Measurements from ENCODE around the gene POSTN.

POSTN gene

DNA sequence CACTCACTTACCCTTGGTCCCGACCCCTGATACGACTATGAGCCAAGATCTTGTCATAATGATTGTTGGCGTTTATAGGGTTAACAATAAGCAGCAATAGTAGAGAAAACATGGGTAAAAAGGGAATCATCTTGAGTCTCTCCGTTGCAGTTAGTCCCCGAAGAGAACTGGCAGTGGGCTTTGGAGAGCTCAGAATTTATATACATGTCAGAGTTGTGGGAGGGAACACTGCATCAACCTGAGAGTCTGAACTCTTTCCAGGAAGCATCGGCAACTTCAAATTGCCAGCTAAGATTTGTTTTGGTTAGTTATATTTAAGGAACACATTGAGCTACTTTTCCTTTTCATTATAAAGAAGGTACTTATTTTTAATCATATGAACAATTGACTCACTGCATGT lies at the start of gene POSTN:
TSS of gene POSTN (minus strand) at position 172 of the 400 bp plus-strand sequence. CDS start at position 130, 42 bp downstream.
- H3K9me3 Mint-ChIP-seq, result no peaks in the 10 kb centered on the region
- H3K4me3 Mint-ChIP-seq, result no peak within 1 kb of the TSS
- no peaks in the 10 kb centered on the region for H3K27me3 Mint-ChIP-seq (ENCODE audit: low read depth)
- no peak within 1 kb of the TSS for H3K27ac Mint-ChIP-seq
- no peaks in the 10 kb centered on the region for H3K4me1 Mint-ChIP-seq (ENCODE audit: low read depth)
- no peaks in the 10 kb centered on the region for H3K36me3 Mint-ChIP-seq (ENCODE audit: low read depth)

DNA sequence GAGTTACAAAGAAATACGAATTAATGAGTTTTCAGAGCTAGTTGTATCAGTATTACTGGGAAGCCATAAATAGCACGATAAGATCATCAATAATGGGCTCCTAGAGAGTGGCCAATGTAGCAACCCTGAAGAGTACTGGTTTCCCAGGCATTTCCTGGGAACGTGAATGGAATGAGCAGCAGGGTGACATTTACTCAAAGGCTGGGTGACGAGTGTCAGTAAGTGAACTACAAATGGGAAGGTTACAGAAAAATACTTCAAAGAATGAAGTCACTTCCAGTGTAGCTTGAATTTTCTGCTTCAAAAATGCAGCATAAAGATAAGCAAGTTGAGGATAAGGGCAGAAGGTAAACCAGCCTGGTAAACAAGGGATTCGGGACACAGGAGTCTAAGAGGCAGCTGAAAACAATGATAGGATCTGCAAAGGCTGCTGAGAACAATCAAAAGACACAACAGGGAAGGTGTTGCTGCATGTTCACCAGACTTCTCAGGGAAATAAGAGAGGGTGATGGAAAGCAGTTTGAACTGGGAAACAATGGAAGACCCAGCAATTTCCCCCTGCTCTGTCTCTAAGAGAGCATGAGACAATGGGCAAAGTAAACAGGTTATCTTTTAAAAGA lies 48.6 kb upstream of the POSTN start:
- Mint-ChIP-seq H3K27me3 (ENCODE audit: low read depth) (no peaks in the 10 kb centered on the region), H3K4me3 (no peak overlapping the region), H3K27ac (no peak overlapping the region), H3K4me1 (ENCODE audit: low read depth) (no peaks in the 10 kb centered on the region), H3K36me3 (ENCODE audit: low read depth) (no peaks in the 10 kb centered on the region), H3K9me3 (no peaks in the 10 kb centered on the region)

DNA sequence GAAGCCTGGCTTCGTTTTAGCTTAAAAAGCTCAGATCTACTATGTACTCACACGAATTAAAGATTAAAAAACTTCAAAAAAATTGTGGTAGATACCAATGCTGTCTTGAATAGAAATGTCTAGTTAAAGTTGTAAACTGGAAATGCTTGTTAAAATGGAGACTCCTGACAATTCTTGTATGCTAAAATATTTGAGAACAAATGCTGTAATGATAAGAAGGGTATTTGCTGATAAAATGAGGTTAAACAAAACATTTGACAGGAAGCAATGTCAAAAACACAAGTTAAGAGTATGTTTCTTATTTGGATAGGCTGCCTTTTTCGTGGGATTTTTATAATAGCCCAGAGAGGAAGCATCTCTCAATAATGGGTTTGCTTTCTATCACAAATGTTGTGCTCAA lies 48.0 kb upstream of the POSTN start:
- no peak overlapping the region for H3K4me3 Mint-ChIP-seq
- no peaks in the 10 kb centered on the region for H3K9me3 Mint-ChIP-seq
- no peaks in the 10 kb centered on the region for H3K36me3 Mint-ChIP-seq (ENCODE audit: low read depth)
- H3K4me1 Mint-ChIP-seq (ENCODE audit: low read depth), result no peaks in the 10 kb centered on the region
- no peaks in the 10 kb centered on the region for H3K27me3 Mint-ChIP-seq (ENCODE audit: low read depth)
- no peak overlapping the region for H3K27ac Mint-ChIP-seq

DNA sequence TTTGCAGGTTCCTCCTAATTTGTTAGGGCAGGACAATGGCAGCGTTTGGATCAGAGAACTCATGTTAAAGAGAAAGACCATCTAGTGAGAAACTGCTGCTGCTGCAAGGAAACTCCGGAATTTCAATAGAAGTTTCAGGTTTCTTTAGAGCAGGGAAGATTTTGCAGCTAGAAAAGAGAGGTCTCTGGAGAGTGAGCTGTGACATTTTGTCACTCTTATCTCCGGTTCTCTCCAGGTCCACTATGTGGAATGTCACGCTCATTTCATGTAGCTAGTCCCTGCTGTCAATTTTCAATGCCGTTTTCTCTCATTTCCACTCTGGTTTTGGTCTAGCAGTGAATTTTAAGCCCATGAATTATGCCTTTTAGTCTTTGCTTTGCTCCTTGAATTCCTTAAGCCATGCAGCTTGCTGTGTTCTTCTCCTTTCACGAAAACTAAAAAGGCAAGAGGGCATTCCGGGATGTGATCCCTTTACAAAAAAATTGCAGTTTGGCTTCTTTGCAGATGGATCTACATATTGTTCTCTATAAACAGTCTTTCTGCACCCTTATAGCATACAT lies 46.7 kb upstream of the POSTN start:
- Mint-ChIP-seq H3K9me3 (no peaks in the 10 kb centered on the region), H3K4me3 (no peak overlapping the region), H3K4me1 (ENCODE audit: low read depth) (no peaks in the 10 kb centered on the region), H3K27ac (no peak overlapping the region), H3K27me3 (ENCODE audit: low read depth) (no peaks in the 10 kb centered on the region), H3K36me3 (ENCODE audit: low read depth) (no peaks in the 10 kb centered on the region)

GRCh38 chr13:37641391-37641790 lies 42.8 kb upstream of the POSTN start:
- no peak overlapping the region for H3K4me3 Mint-ChIP-seq
- no peaks in the 10 kb centered on the region for H3K27me3 Mint-ChIP-seq (ENCODE audit: low read depth)
- H3K36me3 Mint-ChIP-seq (ENCODE audit: low read depth), result no peaks in the 10 kb centered on the region
- H3K27ac Mint-ChIP-seq, result no peak overlapping the region
- H3K9me3 Mint-ChIP-seq, result no peaks in the 10 kb centered on the region
- no peaks in the 10 kb centered on the region for H3K4me1 Mint-ChIP-seq (ENCODE audit: low read depth)

DNA sequence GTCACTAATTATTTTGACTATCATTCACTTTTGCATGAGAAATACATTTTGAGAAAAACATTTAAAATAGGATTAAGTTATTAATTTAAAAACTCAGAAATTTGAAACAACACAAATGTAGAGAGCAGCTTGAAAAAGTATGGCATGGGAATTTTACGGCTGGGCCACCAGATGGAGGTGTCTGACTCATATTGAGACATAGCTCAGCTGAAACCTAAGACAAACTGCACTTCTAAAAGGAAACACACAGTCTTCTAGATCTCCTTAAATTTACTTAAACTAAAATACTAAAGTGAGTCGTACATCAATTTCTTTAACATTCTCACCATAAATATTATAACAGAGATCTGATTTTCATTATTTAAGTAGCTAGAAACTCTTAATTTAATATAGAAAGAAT lies 41.9 kb upstream of the POSTN start:
- Mint-ChIP-seq H3K27me3 (ENCODE audit: low read depth) (no peaks in the 10 kb centered on the region), H3K36me3 (ENCODE audit: low read depth) (no peaks in the 10 kb centered on the region), H3K4me3 (no peak overlapping the region), H3K9me3 (no peaks in the 10 kb centered on the region), H3K27ac (no peak overlapping the region), H3K4me1 (ENCODE audit: low read depth) (no peaks in the 10 kb centered on the region)

GRCh38 chr13:37636701-37637100 lies 38.1 kb upstream of the POSTN start:
- Mint-ChIP-seq H3K4me1 (ENCODE audit: low read depth) (no peaks in the 10 kb centered on the region), H3K27me3 (ENCODE audit: low read depth) (no peaks in the 10 kb centered on the region), H3K36me3 (ENCODE audit: low read depth) (no peaks in the 10 kb centered on the region), H3K4me3 (no peak overlapping the region), H3K27ac (no peak overlapping the region), H3K9me3 (no peaks in the 10 kb centered on the region)

DNA sequence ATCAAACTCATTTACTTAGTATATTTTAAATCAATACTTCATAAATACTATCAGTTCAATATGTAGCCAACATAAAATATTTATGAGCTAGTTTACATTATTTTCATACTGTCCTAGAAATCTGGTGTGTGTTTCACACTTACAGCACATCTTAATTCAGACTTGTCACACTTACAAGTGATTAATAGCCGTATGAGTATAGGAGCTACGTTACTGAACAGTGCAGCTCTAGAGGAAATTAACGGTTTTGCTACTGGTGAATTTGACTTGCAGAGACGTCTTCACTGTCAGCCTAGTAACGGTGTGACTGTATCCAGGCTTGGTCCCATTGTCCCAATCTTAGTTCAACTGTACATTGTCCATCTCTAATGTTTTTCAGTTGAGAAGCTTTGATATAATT lies 33.7 kb upstream of the POSTN start:
- peaks cover 7% of the 10 kb centered on the region for H3K9me3 Mint-ChIP-seq
- no peaks in the 10 kb centered on the region for H3K4me1 Mint-ChIP-seq (ENCODE audit: low read depth)
- H3K27me3 Mint-ChIP-seq (ENCODE audit: low read depth), result no peaks in the 10 kb centered on the region
- no peak overlapping the region for H3K4me3 Mint-ChIP-seq
- no peaks in the 10 kb centered on the region for H3K36me3 Mint-ChIP-seq (ENCODE audit: low read depth)
- H3K27ac Mint-ChIP-seq, result no peak overlapping the region

- H3K9me3 Mint-ChIP-seq, result peaks cover 7% of the 10 kb centered on the region
- H3K4me1 Mint-ChIP-seq (ENCODE audit: low read depth), result no peaks in the 10 kb centered on the region
- H3K36me3 Mint-ChIP-seq (ENCODE audit: low read depth), result no peaks in the 10 kb centered on the region
- H3K4me3 Mint-ChIP-seq, result no peak overlapping the region
- H3K27ac Mint-ChIP-seq, result no peak overlapping the region
- no peaks in the 10 kb centered on the region for H3K27me3 Mint-ChIP-seq (ENCODE audit: low read depth)
These were observed 28.9 kb upstream of the POSTN start for GRCh38 chr13:37627428-37627827.

- H3K4me1 Mint-ChIP-seq (ENCODE audit: low read depth), result no peaks in the 10 kb centered on the region
- no peaks in the 10 kb centered on the region for H3K27me3 Mint-ChIP-seq (ENCODE audit: low read depth)
- no peak overlapping the region for H3K4me3 Mint-ChIP-seq
These were observed 23.3 kb upstream of the POSTN start for GRCh38 chr13:37621811-37622361.

GRCh38 chr13:37618554-37618953 lies 20.0 kb upstream of the POSTN start:
- Mint-ChIP-seq H3K4me1 (ENCODE audit: low read depth) (no peaks in the 10 kb centered on the region), H3K27ac (no peak overlapping the region), H3K9me3 (no peaks in the 10 kb centered on the region), H3K36me3 (ENCODE audit: low read depth) (no peaks in the 10 kb centered on the region), H3K4me3 (no peak overlapping the region), H3K27me3 (ENCODE audit: low read depth) (no peaks in the 10 kb centered on the region)

More at GRCh38 chr13:37621811-37622361, 23.3 kb upstream of the POSTN start:
- Mint-ChIP-seq H3K27ac (no peak overlapping the region), H3K9me3 (no peaks in the 10 kb centered on the region), H3K36me3 (ENCODE audit: low read depth) (no peaks in the 10 kb centered on the region)

GRCh38 chr13:37617173-37617572 lies 18.6 kb upstream of the POSTN start:
- H3K4me3 Mint-ChIP-seq, result no peak overlapping the region
- H3K27ac Mint-ChIP-seq, result no peak overlapping the region
- no peaks in the 10 kb centered on the region for H3K4me1 Mint-ChIP-seq (ENCODE audit: low read depth)
- no peaks in the 10 kb centered on the region for H3K27me3 Mint-ChIP-seq (ENCODE audit: low read depth)
- H3K9me3 Mint-ChIP-seq, result no peaks in the 10 kb centered on the region
- H3K36me3 Mint-ChIP-seq (ENCODE audit: low read depth), result no peaks in the 10 kb centered on the region

DNA sequence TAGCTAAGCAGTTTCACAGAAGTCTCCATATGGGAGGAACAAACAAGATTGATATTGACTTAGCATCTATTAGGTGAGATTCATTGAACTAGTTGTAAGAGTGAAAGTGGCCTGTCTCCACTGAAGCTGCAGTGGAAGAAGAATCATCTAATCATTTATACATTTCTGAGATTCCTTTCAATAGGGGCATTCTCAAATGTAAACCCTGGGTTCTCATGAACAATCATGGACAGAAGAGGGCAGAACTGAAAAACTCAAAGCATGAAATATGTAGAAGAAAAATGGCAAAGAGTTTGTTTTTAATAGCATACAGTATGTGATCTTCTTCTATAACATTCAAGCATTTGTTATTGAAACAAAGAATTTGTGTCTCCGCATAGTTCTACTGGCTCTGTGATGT lies 17.6 kb upstream of the POSTN start:
- Mint-ChIP-seq H3K9me3 (no peaks in the 10 kb centered on the region), H3K27me3 (ENCODE audit: low read depth) (no peaks in the 10 kb centered on the region), H3K4me3 (no peak overlapping the region), H3K27ac (no peak overlapping the region), H3K4me1 (ENCODE audit: low read depth) (no peaks in the 10 kb centered on the region), H3K36me3 (ENCODE audit: low read depth) (no peaks in the 10 kb centered on the region)

DNA sequence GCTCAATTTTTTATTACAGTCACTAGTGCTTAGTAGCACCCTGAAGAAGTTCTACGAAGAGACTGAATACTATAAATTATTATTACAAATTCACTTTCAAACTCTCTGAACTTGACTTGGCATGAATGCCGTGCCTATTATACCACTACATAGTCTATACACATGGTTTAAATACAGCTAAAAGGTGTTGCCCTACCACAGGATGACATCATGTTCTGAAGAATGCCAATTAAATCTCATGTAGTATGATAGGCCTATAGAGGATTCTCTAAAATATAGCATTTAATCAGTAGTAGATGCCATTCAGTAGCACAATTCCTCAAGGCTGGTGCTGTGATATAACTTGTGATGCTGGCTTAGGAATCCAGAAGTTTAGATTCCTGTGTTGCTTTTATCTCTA lies 16.7 kb upstream of the POSTN start:
- Mint-ChIP-seq H3K4me3 (no peak overlapping the region), H3K4me1 (ENCODE audit: low read depth) (no peaks in the 10 kb centered on the region), H3K27ac (no peak overlapping the region)

GRCh38 chr13:37613638-37614037 lies 15.1 kb upstream of the POSTN start:
- Mint-ChIP-seq H3K4me1 (ENCODE audit: low read depth) (no peaks in the 10 kb centered on the region), H3K4me3 (no peak overlapping the region), H3K36me3 (ENCODE audit: low read depth) (no peaks in the 10 kb centered on the region), H3K9me3 (no peaks in the 10 kb centered on the region), H3K27me3 (ENCODE audit: low read depth) (no peaks in the 10 kb centered on the region), H3K27ac (no peak overlapping the region)

More for the DNA sequence above, 16.7 kb upstream of the POSTN start:
- Mint-ChIP-seq H3K9me3 (no peaks in the 10 kb centered on the region), H3K27me3 (ENCODE audit: low read depth) (no peaks in the 10 kb centered on the region), H3K36me3 (ENCODE audit: low read depth) (no peaks in the 10 kb centered on the region)

Data from T-helper 1 cell treated with Interleukin-12 subunit alpha and Interleukin-12 subunit beta and Interleukin-4 antibody, amounts not matched to agents 30 μg/mL and 1 μg/mL, for 36 hours (primary cell).